Inferior parietal cortex (tissue), 1 donor: ENCODE data around the gene ISYNA1.
"Not testable (repeated sequence)": the region's sequence is repeated elsewhere in the genome, so short reads cannot be mapped to it uniquely, and the experiment has no call there.

Source experiments
- DNase-seq: peaks from one replicate; pipeline ENCODE4 v3.0.0-alpha.2; 2016; ENCODE audit errors: extremely low spot score

The ISYNA1 gene

DNA sequence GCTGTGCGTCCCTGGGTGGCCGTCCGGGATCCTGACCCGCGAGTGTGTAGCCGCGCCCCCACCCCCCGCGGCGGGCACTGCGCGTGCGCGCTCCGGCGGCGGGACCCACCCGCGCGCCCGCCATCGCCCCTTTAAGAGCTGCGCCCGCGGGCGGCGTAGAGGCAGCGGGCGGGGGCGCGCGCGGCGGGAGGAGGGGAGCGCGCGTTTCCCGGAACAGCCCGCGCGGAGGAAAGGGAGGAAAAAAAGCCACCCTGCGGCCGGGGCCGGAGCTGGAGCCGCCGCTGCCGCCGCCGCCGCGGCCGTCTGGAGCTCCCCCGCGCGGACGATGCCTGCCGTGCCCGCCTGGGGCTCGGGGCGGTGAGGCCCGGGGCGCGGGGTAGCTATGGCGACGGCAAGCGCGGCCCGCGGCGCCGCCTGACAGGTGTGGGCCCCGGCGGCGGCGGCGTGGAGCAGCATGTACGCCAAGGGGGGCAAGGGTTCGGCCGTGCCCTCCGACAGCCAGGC is 18.7 kb downstream of the ISYNA1 start, which contains the start of gene SSBP4:
Gene SSBP4, plus strand, starts transcription at position 204 of the 504 bp plus-strand sequence. Its CDS starts 251 bp downstream, at position 455.
- peak; percentile 67 for DNase-seq

DNA sequence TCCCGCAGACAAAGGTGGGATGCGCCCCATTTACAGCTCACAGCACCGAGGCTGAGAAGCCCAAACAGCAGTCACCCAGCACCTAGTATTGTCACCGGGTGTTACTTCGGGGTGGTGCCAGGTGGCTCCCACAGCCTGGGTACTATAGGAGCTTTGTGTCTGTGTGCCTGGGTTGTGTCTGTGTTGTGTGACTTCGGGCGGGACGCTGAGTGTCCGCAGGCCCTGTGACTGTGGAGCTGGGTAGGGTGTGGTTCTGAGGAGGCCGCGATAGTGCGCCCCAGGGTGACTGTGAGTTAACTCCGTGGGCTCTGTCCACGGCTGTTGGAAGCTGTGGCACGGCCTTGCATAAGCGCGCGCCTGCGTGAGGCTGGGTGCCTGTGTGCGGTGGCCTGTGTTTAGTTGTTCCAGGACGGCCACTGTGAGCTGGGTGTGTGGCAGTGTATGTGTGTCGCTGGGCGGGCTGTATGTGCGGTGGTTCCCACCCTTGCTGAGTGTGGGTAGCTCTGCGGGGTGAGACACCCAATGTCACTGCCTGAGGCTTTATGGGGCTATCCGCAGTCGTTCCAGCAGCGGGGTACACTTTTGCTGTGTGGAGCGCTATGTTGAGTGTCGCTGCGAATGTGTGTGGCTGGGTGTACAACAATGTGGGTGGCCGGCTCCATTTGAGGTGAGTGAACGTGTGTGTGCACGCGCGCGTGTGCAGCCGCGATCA is 19.3 kb downstream of the ISYNA1 start:
- no peak for DNase-seq

DNA sequence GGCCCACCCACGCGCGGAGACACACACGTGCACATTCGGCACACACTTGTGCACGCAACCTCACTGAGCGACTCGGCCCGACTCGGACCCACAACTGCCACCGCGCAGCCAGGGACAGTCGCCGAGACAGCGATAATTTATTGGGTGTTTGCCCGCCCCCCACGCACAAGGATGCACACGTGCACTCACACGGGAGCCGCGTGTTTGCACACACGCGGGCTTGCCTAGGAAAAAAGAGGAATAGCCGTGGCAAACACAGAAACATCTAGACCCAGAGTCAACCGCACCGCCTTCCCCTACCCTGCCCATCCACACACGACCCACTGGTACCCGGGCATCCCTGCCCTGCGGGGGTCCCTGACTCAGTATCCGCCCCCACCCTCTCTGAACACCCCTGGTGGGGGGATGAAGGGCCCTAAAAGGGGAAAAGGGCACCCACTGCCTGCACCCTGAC is 19.9 kb downstream of the ISYNA1 start:
- no peak for DNase-seq

DNA sequence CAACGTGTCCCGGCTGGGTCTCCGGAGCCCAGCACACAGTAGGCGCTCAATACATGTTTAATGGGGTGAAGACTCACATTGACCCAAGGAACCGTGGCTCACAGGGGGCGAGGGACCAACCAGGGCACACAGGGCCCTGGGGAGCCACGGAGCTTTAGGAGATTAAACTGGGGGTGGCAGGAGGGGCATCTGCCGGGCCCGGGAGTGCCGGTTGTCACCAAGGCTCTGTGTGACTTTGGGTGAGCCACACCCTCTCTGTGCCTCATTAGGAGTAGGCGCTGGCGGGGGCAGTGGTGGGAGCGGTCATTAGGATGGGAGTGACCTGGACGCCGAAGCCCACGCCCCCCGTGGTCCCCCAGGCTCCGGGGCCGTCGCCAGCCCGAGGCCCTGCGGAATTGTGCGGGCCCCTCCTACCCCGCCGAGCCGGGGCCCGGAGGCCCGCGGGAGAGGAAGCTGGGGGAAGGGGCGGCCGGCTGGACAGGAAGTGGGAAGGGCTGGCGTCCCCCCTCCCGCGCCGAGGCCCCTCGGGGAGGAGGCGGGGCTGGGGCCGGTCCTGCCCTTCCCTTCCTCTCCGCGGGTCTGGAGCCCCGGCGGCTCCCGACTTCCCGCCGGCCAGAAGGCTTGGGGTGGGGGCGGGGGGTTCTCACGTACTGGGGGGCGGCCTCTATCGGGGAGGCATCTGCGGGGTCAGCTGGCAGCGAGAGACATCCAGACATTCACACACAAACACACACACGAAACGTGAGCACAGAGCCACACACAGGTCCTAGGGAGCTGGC is 20.5 kb downstream of the ISYNA1 start:
- DNase-seq = no peak

DNA sequence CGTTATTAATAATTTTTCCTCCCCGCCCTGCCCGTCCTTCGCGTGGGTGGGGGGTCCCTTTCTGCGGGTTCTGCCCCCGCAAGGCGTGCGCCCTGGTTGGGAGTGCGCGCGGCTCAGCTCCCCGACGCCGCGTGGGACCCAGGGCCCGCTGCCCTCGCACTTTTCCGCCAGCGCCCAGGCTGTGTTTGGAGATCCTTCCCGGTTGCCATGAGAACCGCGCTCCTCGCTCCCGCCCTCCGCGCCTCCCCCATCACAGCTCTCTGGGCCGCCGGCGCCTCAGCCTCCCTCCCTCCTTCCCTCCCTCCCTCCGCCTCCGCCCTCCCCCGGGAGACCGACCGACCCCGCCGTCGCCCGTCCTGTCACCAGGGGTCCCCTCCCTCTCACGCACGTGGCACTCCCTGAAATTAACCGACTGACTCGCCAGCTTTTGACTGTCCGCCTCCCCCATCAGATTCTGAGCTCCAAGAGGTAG is 21.1 kb downstream of the ISYNA1 start:
- DNase-seq = peak; percentile 67

DNA sequence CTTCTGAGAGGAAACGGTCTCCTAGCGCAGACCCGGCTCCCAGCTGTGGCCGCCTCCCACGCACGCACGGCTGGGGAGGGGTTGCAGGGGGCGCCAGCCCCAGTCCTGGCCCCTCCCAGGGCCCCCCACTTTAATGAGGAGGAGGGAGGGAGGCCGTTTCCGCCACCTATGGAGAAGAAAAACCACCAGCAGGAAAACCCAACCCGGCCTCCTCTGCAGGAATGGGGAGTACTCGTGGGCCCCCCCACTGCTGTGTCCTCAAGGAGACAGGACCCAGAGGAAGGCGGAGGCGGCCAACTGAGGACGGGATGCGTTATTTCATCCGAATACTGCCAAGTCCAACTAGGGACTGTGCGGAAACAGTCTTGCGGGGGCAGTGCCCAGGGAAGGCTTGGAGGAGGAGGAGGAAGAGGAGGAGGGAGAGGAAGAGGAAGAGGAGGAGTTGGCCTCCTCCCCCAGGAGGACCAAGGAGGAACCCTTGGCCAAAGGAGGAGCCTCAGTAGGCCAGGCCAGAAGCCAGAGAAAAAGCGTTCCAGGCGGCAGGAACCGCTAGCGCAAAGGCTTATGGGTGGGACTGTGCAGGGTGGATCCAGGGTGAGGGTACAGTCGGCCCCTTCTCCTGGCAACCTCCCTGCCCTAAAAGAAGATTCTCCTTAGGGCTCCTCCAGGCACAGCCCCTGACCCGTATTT is 22.6 kb downstream of the ISYNA1 start:
- peak; percentile 61 for DNase-seq

DNA sequence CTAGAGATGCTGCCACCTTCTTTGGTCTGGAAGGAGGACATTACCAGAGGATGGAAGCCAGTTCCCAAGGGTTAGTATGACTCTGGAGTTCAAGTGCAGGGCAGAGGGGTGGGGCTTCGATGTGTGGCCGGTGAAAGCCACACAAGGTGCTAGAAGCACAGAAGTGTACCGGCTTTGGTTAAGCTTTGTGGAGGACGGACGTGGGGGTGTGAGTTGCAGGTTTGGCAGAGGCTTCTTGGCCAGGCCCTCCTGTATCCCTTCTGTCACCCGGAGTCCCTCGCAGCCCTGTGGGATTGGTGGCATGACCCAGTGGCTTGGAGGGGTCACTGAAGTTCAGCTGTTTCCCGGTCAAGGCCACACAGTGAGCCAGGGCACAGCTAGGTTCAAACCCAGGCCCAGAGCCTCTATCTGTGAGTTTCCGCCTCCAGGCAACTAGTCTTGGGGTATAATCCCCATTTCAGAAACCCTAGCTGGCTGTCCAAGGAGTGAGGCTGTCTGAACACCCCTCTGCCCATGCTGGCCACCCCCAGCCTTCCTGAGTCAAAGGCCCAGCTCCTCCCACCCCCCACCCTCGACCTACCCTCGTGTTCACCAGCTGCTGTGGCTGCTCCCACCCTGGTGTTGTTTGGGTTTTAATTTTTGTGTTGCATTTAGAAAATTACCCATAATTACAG is 23.3 kb downstream of the ISYNA1 start:
- no peak for DNase-seq

DNA sequence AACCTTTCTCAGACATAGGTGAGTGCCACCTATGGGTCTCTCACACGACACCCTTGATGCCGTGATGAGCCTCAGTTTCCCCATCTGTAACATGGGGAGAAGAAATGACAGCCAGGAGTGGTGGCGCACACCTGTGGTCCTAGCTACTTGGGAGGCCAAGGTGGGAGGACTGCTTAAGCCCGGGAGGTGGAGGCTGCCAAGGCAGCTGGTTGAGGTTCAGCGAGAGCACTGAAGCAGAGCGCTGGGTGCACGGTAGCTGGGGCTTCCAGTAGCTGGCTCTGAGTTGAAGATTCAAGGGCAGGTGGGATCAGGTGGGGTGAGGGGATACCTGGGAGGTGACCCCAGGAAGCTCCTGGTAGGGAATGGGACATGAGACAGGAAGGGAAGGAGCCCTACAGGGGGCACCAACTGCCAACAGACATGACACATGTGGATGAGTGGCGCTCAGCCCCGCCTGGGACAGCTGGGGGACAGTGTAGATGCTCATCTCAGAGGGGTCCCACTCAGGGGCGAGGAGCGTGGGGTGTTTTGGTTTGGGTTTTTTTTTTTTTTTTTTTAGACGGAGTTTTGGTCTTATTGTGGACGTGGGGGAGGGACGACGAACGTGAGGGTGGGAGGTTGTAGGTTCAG is 25.2 kb downstream of the ISYNA1 start:
- DNase-seq = no peak

DNA sequence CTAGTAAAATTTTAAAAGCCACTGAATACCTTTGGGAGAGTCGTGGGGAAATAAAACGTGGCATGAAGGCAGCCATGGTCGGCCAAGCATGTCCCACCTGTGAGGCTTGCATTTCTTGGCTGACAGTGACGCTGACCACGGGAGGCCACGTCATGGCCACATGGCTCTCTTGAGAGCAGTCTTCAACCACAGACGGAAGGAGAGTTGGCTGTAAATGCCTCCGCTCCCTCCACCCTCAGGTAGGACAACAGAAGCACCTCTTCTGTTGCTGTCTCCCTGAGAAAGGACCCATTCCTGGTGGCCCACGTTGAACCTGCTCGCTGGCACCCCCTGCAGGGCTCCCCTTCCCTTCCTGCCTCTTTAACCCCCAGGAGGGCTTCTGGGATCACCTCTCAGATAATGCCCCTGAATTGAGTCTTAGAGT is 29.9 kb downstream of the ISYNA1 start:
- no peak for DNase-seq

DNA sequence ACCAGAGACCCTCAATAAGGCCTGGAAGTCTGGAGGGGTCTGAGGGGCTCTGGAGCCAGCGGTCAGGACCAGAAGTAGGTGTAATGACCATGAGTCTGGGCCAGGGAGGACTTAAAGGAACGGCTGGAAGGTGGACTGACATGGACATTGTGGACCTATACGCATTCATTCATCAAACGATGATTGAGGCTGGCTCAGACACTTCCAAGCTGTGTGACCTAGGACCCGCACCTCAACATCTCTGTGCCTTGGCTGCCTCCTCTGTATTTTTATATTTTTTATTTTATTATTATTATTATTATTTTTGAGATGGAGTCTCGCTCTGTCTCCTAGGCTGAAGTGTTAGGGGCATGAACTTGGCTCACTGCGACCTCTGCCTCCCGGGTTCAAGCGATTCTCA is 31.2 kb downstream of the ISYNA1 start:
- DNase-seq = no peak

DNA sequence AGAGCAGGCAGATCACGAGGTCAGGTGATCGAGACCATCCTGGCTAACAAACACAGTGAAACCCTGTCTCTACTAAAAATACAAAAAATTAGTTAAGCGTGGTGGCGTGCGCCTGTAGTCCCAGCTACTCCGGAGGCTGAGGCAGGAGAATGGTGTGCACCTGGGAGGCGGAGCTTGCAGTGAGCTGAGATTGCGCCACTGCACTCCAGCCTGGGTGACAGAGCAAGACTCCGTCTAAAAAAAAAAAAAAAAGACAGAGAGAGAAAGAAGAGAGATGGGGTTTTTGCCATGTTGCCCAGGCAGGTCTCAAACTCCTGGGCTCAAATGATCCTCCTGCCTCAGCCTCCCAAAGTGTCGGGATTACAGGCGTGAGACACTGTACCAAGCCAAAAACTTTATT is 32.2 kb downstream of the ISYNA1 start:
- DNase-seq = not testable (repeated sequence)

DNA sequence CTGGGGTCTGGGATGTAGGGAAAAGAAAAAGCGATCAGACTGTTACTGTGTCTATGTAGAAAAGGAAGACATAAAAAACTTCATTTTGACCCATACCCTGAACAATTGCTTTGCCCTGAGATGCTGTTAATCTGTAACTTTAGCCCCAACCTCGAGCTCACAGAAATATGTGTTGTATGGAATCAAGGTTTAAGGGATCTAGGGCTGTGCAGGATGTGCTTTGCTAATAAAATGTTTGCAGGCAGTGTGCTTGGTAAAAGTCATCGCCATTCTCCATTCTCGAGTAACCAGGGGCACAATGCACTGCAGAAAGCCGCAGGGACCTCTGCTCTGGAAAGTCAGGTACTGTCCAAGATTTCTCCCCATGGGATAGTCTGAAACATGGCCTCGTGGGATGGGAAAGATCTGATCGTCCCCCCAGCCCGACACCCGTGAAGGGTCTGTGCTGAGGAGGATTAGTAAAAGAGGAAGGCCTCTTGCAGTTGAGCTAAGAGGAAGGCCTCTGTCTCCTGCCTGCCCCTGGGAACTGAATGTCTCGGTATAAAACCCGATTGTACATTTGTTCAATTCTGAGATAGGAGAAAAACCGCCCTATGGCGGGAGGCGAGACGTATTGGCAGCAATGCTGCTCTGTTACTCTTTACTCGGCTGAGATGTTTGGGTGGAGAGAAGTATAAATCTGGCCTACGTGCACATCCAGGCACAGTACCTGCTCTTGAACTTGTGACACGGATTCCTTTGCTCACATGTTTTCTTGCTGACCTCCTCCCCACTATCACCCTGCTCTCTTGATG is 35.3 kb downstream of the ISYNA1 start:
- not testable (repeated sequence) for DNase-seq

DNA sequence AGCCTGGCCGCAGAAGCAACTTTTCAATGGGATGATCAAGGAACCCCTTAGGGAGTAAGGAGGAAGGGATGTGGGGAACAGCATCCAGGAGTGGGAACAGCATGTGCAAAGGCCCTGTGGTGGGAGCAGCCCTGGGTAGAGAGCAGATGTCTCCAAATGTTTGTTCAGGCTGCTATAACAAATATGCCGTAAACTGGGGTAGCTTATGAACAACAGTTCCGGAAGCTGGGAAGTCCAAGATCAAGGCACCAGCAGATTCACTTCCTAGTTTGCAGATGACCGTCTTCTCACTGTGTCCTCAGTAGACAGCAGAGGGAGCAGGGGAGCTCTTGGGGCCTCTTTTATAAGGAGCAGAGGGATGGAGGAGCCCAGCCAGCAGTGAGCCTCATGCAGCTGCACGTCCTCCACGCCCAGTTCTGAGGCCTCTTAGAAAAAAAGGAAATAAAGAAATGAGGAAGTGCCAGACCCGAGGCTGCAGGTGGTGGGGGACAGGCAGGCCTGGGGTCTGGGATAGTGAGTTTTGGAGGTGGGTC is 36.3 kb downstream of the ISYNA1 start:
- no peak for DNase-seq

DNA sequence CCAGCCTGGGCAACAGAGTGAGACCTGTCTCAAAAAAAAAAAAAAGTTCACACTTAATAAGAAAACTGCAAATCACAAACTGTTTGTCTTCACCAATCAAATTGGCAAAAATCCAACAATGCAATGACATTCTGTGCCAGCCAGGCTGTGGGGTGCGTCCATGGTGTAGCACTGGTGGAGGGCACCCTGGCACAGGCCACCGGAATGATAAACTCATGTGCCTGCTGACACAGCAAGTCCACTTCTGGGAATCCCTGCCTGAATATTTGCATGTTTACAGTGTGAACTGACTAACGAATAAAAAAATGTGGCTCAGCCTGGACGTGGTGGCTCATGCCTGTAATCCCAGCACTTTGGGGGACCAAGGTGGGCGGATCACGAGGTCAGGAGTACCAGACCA is 38.9 kb downstream of the ISYNA1 start:
- no peak for DNase-seq

DNA sequence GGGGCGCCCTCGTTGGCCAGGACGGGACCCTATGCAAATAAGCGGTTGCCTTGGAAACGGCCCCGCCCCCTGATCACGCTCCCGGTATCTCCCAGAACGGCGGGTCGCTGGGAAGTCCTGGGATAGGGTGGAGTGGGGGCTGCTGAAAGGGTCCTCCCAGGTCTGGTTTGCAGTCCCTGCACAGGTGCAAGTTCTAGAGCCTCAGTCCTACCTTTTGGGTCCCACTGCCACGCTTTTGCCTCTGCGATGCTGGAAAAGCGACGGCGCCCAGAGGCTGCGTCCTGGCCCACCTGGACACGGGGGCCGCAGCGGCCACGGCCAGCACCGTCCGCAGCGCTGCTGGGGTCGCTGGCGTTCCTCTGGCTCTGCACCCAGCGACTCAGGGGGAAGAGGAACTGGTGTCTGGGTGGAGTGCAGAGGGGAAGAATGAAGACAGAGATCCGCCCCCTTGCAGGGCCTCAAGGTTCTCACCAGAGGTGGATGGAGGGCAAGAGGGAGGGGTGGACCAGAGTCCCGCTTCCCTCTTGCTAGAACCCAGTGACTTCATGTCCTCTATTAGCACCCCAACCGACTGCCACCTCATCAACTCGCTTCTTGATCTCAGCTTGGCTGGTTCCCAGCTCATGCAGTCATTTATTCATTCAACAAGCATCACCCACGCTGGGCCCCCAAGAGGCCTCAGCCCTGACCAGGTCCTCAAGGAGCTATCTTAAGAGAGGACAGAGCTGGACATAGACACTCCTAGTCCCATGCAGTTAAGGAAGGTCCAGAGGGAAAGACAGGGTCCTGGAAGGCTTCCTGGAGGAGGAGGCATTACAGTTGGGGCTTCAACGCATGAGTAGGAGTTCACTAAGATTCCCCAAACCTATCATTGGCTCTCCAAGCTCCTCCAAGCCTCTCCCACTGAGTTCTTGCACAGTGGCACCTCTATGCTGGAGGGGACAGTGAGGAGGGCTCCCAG is 40.4 kb downstream of the ISYNA1 start, which contains the start of gene LRRC25:
Gene LRRC25, minus strand, starts transcription at position 381 of the 961 bp plus-strand sequence. CDS start 659 bp downstream, outside the sequence.
- DNase-seq = no peak

DNA sequence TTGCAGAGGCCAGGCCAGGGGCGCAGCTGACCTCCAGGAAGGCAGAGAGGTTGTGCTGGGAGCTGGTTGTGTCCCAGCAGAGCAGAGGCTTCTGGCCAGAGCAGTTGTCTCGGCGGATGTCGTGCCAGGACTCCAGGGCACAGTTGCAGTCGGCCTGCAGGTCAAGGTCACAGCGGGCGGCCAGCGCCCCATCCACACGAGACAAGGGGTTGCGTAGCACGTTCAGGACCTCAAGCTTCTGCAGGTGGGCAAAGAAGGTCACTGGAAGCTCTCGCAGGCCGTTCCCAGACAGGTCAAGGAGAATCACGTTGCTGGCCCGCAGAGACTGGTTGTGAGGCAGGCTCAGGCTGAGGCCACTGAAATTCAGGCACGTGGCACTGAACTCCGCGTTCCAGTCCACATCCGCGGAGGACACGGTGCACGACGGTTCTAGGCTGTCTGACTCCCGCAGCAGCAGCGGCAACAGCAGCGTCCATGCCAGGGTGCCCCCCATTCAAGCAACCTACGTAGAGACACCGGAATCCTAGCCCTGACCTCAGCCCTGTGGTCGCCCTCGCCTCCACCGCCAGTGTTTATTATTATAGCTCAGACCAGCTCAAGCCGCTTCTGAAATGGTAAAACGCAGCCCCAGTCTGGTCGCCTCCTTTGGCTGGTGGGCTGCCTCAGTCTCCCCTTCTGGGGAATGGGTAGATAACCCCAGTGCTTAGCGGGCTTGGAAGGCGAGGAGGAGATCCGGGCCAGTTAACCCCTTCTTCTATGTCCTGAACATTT is 41.3 kb downstream of the ISYNA1 start:
- no peak for DNase-seq

DNA sequence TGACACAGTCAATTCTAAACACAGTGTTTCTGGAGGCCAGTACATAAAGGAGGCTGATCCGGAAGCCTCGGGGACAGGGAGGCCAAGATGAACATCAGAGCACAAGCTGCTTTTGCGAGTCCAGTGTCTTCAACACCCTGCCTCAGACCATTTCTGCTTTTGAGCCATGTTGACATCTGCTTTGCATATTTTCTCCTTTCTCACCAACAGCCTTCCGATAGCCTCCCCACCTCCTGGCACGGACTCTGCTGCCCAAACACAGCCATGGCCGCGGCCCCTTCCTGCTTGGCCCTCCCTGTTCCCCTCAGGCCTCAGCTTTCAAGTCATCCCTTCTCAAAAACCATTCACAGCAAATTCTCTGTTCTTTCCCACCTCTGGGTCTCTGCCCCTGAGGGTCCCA is 44.1 kb downstream of the ISYNA1 start:
- DNase-seq = no peak

DNA sequence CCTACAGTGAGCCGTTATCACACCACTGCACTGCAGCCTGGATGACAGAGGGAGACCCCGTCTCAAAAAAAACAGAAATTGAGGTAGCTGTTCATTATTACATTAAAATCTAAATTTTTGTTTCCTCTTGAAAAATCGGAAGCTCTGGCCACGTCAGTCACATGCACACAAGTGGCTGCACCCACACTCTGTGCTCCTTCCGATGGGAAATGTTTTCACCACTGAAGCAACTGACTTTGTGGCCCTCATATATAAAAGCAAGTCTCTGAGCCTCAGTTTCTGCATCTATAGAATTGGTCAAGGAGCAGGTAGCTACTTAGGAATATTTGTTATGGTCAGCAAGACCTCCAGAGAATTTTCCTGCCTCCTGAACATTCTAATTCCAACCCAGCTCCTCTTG is 45.0 kb downstream of the ISYNA1 start:
- DNase-seq = no peak
